GM21526 (cell line): ENCODE results near the gene EPHB1.
"Not testable (repeated sequence)": the region's sequence is repeated elsewhere in the genome, so short reads cannot be mapped to it uniquely, and the experiment has no call there.

Experiments used
- ATAC-seq: cut with Tn5 transposase; IDR thresholded peaks from one replicate; pipeline ENCODE4 v1.9.1; 2021; ENCODE audit warnings: moderate library complexity; ENCODE audit not compliant: unreplicated experiment, low FRiP score

EPHB1 gene

GRCh38 chr3:134933997-134934396, 138.9 kb downstream of the EPHB1 start:
- ATAC-seq, result no peak

- ATAC-seq, result no peak
Measured at GRCh38 chr3:134934933-134935332, 139.9 kb downstream of the EPHB1 start.

GRCh38 chr3:134937256-134938028, 142.4 kb downstream of the EPHB1 start:
- no peak for ATAC-seq

- no peak for ATAC-seq
Measured at GRCh38 chr3:134938029-134938525, 143.0 kb downstream of the EPHB1 start.

GRCh38 chr3:134939978-134940377, 144.9 kb downstream of the EPHB1 start:
- ATAC-seq, result no peak

- ATAC-seq, result no peak
Measured at GRCh38 chr3:134941820-134942219, 146.8 kb downstream of the EPHB1 start.

- no peak for ATAC-seq
Measured at GRCh38 chr3:134944429-134944828, 149.4 kb downstream of the EPHB1 start.

GRCh38 chr3:134949150-134949549, 154.1 kb downstream of the EPHB1 start:
- no peak for ATAC-seq

GRCh38 chr3:134952371-134952770, 157.3 kb downstream of the EPHB1 start:
- no peak for ATAC-seq

- ATAC-seq, result no peak
Measured at GRCh38 chr3:134955874-134956273, 160.8 kb downstream of the EPHB1 start.

GRCh38 chr3:134956395-134956794, 161.3 kb downstream of the EPHB1 start:
- no peak for ATAC-seq

- ATAC-seq, result no peak
Measured at GRCh38 chr3:134956844-134957243, 161.8 kb downstream of the EPHB1 start.

- no peak for ATAC-seq
Measured at GRCh38 chr3:134959516-134959915, 164.5 kb downstream of the EPHB1 start.

GRCh38 chr3:134964226-134964625, 169.2 kb downstream of the EPHB1 start:
- ATAC-seq, result no peak

GRCh38 chr3:134965865-134966481, 170.9 kb downstream of the EPHB1 start:
- no peak for ATAC-seq

- no peak for ATAC-seq
Measured at GRCh38 chr3:134970895-134971294, 175.8 kb downstream of the EPHB1 start.

- no peak for ATAC-seq
Measured at GRCh38 chr3:134971306-134971705, 176.2 kb downstream of the EPHB1 start.

GRCh38 chr3:134971907-134972306, 176.8 kb downstream of the EPHB1 start:
- not testable (repeated sequence) for ATAC-seq

GRCh38 chr3:134972836-134973455, 177.9 kb downstream of the EPHB1 start:
- ATAC-seq, result no peak

GRCh38 chr3:134974624-134975023, 179.6 kb downstream of the EPHB1 start:
- no peak for ATAC-seq

GRCh38 chr3:134976948-134977347, 181.9 kb downstream of the EPHB1 start:
- ATAC-seq, result no peak

- ATAC-seq, result no peak
Measured at GRCh38 chr3:134978658-134979057, 183.6 kb downstream of the EPHB1 start.
